ENCODE data around the gene ENG. TPM values are rescaled to one million over a fixed set of nuclear protein-coding genes. Genes with fewer than 3 reads are reported as not detected.

The ENG gene
- total RNA-seq, 1 donor from 2014 or later, result 9.4 TPM

DNA sequence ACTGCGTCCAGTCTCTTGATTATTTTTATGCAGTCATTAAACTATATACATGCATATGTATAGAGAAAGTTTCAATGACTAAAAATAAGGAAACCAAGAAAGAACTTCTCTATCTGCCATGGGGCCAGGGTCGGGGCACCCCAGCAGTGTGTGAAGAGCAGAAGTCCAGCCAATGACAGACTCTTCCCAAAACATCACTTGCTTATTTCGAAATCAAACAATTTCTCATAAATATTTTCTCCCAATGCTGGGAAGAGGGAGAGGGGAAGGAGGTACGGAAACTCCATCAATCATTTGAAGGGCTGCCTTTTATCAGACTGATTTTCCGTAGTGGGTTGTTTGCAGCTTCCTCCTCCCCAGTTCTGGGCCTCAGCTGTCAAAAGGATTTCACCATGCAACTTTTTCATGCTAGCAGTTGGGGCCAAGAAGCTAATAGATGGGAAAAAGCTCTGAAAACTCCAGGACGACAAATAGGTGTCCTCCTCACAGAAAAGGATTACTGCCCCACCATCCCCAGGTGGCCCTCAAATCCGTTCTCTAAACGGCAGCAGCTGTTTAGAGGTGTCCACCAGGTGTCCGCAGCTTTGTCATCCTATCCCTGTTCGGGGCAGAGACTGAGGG, 52.4 kb downstream of the ENG start:
- H3K4me3 ChIP-seq (ENCODE audit: low read length in 3 of 3), result peak overlapping the region; percentile 69 to 80 (median 75)
- no peaks in the 10 kb centered on the region for H3K27me3 ChIP-seq (ENCODE audit: control insufficient read depth in 3 of 3, insufficient read depth in 3 of 3, low read length in 3 of 3)
- H3K4me1 ChIP-seq (ENCODE audit: control insufficient read depth in 3 of 3, insufficient read depth in 3 of 3, low read length in 3 of 3), result peaks cover 21 to 27% (median 25%) of the 10 kb centered on the region in 3 donors
- no peaks in the 10 kb centered on the region for H3K9me3 ChIP-seq (ENCODE audit: control insufficient read depth in 3 of 3, low read length in 3 of 3)
- H3K9ac ChIP-seq (ENCODE audit: low read depth in 1 of 3, low read length in 3 of 3), result peak overlapping the region; percentile 66 to 83 (median 73)
- peaks cover 10 to 12% (median 12%) of the 10 kb centered on the region in 3 donors for H3K36me3 ChIP-seq (ENCODE audit: control insufficient read depth in 3 of 3, insufficient read depth in 3 of 3, low read length in 3 of 3)
- H3K27ac ChIP-seq (ENCODE audit: low read depth, low read length), result peak overlapping the region; percentile 85

DNA sequence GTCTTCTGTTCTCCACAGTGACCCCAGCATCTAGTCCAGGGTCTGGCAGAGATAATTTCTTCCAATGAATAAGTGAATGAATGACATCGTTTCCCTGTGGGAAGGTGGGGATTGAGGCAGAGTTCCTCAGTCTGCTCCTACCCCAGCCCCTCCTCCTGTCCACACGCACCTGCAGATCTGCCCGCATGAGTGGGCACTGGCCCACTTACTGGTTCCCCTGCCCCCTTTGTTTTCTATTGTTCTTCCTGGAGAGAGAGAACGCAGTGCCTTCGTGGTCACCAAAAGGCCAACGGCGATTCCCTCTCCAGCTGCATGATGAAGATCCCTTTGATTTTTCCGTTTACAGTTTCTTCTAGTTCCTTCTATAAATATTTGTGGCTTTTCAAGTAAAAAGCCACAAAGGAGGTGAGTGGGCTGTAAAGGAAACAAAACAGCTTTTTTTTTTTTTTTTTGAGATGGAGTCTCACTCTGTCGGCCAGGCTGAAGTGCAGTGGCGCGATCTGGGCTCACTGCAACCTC, 57.5 kb downstream of the ENG start:
- Histone ChIP-seq H3K27ac (ENCODE audit: low read depth, low read length) (peak overlapping the region; percentile 15), H3K36me3 (ENCODE audit: control insufficient read depth in 3 of 3, insufficient read depth in 3 of 3, low read length in 3 of 3) (peaks cover 0 to 6% (median 0%) of the 10 kb centered on the region in 3 donors), H3K4me3 (ENCODE audit: low read length in 3 of 3) (no peak overlapping the region), H3K9ac (ENCODE audit: low read depth in 1 of 3, low read length in 3 of 3) (peak overlapping the region in 1 of 3 donors; percentile 54), H3K27me3 (ENCODE audit: control insufficient read depth in 3 of 3, insufficient read depth in 3 of 3, low read length in 3 of 3) (no peaks in the 10 kb centered on the region), H3K9me3 (ENCODE audit: control insufficient read depth in 3 of 3, low read length in 3 of 3) (no peaks in the 10 kb centered on the region), H3K4me1 (ENCODE audit: control insufficient read depth in 3 of 3, insufficient read depth in 3 of 3, low read length in 3 of 3) (peaks cover 17 to 21% (median 19%) of the 10 kb centered on the region in 3 donors)

DNA sequence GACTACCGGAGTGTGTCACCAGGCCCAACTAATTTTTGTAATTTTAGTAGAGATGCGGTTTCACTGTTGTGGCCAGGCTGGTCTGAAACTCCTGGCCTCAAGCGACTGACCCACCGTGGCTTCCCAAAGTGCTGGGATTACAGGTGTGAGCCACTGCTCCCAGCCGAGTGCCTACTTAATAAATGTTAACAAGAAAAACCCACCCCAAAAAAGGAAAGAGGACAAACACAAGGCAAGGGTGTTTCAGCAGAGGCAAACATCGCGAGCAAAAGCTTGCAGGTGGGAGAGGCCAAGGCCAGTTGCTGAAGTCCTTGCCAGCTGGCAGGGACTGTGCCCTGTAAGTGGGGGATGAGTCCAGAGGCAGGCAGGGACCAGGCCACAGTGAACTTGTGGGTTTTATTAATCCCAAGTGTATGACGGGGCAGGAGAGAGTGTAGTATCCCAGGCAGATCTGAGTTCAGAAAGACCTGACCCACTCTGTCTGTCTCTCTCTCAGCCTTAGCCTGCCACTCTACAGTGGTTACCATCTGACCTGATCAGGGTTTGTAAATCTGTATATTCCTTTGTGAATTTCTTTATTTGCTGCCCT, 58.1 kb downstream of the ENG start:
- Histone ChIP-seq H3K4me1 (ENCODE audit: control insufficient read depth in 3 of 3, insufficient read depth in 3 of 3, low read length in 3 of 3) (peaks cover 15 to 18% (median 17%) of the 10 kb centered on the region in 3 donors), H3K27me3 (ENCODE audit: control insufficient read depth in 3 of 3, insufficient read depth in 3 of 3, low read length in 3 of 3) (no peaks in the 10 kb centered on the region), H3K9ac (ENCODE audit: low read depth in 1 of 3, low read length in 3 of 3) (peak overlapping the region in 1 of 3 donors; percentile 54), H3K9me3 (ENCODE audit: control insufficient read depth in 3 of 3, low read length in 3 of 3) (no peaks in the 10 kb centered on the region), H3K27ac (ENCODE audit: low read depth, low read length) (peak overlapping the region; percentile 15), H3K36me3 (ENCODE audit: control insufficient read depth in 3 of 3, insufficient read depth in 3 of 3, low read length in 3 of 3) (peaks cover 4 to 9% (median 4%) of the 10 kb centered on the region in 3 donors), H3K4me3 (ENCODE audit: low read length in 3 of 3) (peak overlapping the region in 1 of 3 donors; percentile 6)

DNA sequence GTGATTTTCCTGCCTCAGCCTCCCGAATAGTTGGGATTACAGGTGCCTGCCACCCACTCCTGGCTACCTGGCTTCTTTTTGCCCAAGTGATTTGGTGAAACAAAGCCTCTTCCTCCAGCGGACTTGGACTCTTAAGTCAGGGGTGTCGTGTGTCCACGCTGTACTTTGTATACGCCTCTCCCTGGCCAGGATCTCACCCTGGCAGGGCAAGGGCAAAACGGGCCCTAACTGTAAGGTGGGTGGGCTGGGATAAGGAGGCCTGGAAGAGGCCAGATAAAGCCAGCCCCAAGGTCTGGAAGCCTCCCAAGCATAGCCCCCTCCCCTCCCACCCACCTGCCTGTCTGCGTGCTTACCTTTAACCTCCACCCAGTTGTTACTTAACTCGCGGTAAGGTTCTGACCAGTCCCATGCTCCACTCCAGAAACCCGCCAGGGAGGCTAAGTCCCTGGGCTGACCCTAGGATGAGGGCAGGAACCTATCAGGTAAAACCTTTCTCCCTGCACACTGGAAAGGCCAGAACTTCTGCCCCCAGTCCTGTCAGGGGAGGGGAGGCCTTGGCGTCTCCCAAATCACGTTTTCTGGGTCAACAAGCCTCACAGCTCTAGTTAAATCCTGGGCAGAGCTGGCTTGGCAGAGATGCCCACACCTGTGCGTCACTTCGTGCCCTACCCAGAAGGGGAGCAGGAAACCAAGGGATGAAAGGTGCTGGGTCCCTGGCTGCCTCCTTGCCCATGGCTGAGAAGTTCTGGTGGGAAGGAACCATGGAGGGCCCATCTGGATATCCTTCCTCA, 60.3 kb downstream of the ENG start:
- peaks cover 22 to 27% (median 24%) of the 10 kb centered on the region in 3 donors for H3K36me3 ChIP-seq (ENCODE audit: control insufficient read depth in 3 of 3, insufficient read depth in 3 of 3, low read length in 3 of 3)
- H3K27ac ChIP-seq (ENCODE audit: low read depth, low read length), result no peak overlapping the region

DNA sequence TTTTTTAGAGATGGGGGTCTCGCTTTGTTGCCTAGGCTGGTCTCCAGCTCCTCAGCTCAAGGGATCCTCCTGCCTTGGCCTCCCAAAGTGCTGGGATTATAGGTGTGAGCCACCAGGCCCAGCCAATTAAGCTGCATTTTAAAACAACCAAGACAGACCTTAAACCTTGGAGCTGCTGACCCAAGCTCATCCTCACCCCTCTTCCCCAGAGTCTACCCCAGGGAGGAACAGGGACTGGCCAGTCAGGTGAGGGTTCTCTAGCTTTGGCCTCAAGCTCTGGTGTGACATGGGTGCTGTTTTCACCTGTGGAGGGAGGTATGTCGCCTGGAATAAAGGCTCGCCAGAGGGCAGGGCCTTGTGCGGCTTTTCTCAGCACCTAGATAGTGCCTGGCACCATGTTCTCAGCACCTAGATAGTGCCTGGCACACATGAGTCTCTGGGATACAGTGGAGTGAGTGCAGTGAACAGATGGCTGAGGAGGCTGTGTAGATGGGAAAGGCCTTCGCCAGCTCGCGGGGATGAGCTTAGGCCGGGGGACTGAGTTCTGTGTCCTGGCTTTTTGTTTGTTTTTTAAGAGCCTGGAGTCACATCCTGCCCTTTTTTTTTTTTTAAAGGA, 61.3 kb downstream of the ENG start:
- Histone ChIP-seq H3K27me3 (ENCODE audit: control insufficient read depth in 3 of 3, insufficient read depth in 3 of 3, low read length in 3 of 3) (no peaks in the 10 kb centered on the region), H3K9me3 (ENCODE audit: control insufficient read depth in 3 of 3, low read length in 3 of 3) (no peaks in the 10 kb centered on the region), H3K36me3 (ENCODE audit: control insufficient read depth in 3 of 3, insufficient read depth in 3 of 3, low read length in 3 of 3) (peaks cover 32 to 37% (median 34%) of the 10 kb centered on the region in 3 donors), H3K27ac (ENCODE audit: low read depth, low read length) (no peak overlapping the region), H3K9ac (ENCODE audit: low read depth in 1 of 3, low read length in 3 of 3) (no peak overlapping the region), H3K4me1 (ENCODE audit: control insufficient read depth in 3 of 3, insufficient read depth in 3 of 3, low read length in 3 of 3) (peaks cover 19 to 37% (median 23%) of the 10 kb centered on the region in 3 donors), H3K4me3 (ENCODE audit: low read length in 3 of 3) (no peak overlapping the region)

More for the DNA sequence above, 60.3 kb downstream of the ENG start:
- Histone ChIP-seq H3K27me3 (ENCODE audit: control insufficient read depth in 3 of 3, insufficient read depth in 3 of 3, low read length in 3 of 3) (no peaks in the 10 kb centered on the region), H3K4me1 (ENCODE audit: control insufficient read depth in 3 of 3, insufficient read depth in 3 of 3, low read length in 3 of 3) (peaks cover 19 to 27% (median 22%) of the 10 kb centered on the region in 3 donors), H3K9me3 (ENCODE audit: control insufficient read depth in 3 of 3, low read length in 3 of 3) (no peaks in the 10 kb centered on the region), H3K4me3 (ENCODE audit: low read length in 3 of 3) (no peak overlapping the region), H3K9ac (ENCODE audit: low read depth in 1 of 3, low read length in 3 of 3) (peak overlapping the region in 1 of 3 donors; percentile 16)

DNA sequence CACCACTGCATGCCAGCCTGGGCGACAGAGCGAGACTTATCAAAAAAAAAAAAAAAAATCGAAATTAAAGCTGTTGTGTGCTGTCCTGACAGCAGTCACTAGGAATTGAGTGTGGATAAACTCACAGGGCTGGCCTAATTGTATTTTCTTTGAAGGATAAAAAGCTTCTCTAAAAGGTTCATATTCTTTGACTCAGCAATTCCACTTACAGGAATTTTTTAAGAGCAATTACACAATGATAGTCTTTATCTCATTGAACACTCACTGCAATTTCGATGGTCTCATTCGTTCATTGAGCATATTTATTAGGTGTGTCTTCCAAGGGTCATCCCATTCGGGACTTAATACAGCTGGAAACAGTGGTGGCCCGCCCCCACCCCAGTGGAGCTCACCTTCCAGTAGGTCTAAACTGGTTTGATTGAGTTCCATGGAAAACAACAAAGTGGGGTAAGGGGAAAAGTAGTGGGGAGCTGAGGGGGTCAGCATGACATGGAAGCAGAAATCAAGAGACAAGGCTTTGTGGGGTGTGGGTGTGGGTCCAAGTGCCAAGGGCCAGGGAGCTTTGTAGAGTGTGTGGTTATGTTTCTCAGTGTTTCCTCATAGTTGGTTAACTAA, 61.9 kb downstream of the ENG start:
- Histone ChIP-seq H3K4me3 (ENCODE audit: low read length in 3 of 3) (no peak overlapping the region), H3K4me1 (ENCODE audit: control insufficient read depth in 3 of 3, insufficient read depth in 3 of 3, low read length in 3 of 3) (peaks cover 19 to 43% (median 25%) of the 10 kb centered on the region in 3 donors), H3K9me3 (ENCODE audit: control insufficient read depth in 3 of 3, low read length in 3 of 3) (no peaks in the 10 kb centered on the region), H3K27ac (ENCODE audit: low read depth, low read length) (no peak overlapping the region), H3K36me3 (ENCODE audit: control insufficient read depth in 3 of 3, insufficient read depth in 3 of 3, low read length in 3 of 3) (peaks cover 39 to 44% (median 41%) of the 10 kb centered on the region in 3 donors), H3K27me3 (ENCODE audit: control insufficient read depth in 3 of 3, insufficient read depth in 3 of 3, low read length in 3 of 3) (no peaks in the 10 kb centered on the region), H3K9ac (ENCODE audit: low read depth in 1 of 3, low read length in 3 of 3) (no peak overlapping the region)

DNA sequence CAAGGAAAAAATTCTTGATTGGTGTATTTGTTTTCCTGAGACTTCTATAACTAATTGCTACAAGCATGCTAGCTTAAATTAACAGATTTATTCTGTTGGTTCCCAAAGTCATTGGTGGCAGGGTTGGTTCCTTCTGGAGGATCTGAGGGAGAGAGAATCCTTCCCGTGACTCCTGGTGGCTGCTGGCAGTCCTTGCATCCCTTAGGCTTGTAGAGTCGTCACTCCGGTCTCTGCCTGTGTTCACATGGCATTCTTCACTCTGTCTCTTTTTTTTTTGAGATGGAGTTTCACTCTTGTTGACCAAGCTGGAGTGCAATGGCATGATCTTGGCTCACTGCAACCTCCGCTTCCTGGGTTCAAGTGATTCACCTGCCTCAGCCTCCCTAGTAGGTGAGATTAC, 63.4 kb downstream of the ENG start:
- Histone ChIP-seq H3K9ac (ENCODE audit: low read depth in 1 of 3, low read length in 3 of 3) (no peak overlapping the region), H3K27me3 (ENCODE audit: control insufficient read depth in 3 of 3, insufficient read depth in 3 of 3, low read length in 3 of 3) (no peaks in the 10 kb centered on the region), H3K4me3 (ENCODE audit: low read length in 3 of 3) (no peak overlapping the region), H3K36me3 (ENCODE audit: control insufficient read depth in 3 of 3, insufficient read depth in 3 of 3, low read length in 3 of 3) (peaks cover 46 to 49% (median 48%) of the 10 kb centered on the region in 3 donors), H3K27ac (ENCODE audit: low read depth, low read length) (no peak overlapping the region), H3K9me3 (ENCODE audit: control insufficient read depth in 3 of 3, low read length in 3 of 3) (no peaks in the 10 kb centered on the region), H3K4me1 (ENCODE audit: control insufficient read depth in 3 of 3, insufficient read depth in 3 of 3, low read length in 3 of 3) (peaks cover 19 to 47% (median 27%) of the 10 kb centered on the region in 3 donors)

DNA sequence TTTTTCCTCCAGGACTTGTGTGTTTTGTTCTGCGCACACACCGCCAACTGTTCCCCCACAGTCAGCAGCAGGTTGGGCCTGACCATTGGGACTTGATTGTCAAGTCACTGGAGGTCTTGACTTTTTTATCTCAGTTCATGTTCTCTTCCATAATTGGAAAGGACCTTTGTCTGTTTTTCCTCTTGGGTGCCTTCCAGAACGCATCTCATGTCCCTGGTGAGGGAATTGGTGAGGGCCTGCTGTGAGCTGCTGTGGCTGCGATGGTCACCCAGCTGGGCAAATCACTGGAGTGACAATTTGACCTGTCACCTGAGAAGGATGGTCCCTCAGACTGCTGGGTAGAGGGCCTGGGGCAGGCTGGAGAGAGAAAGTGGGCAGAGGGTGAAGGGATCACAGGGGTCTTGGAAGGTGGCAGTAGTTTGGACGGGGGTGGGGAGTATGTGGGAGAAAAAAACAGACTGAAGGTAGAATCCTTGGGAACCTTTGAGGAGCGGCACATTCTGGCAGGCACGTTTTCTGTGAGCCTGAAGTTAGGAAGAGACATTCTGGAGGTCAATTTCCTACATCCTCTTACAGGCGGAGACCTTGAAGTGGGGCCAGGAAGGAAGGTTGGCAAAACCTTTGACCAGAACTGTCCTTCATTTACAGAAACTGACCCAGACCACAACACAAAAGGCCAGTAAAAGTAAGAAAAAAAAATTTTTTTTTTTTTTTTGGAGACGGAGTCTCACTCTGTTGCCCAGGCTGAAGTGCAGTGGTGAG, 64.2 kb downstream of the ENG start:
- Histone ChIP-seq H3K36me3 (ENCODE audit: control insufficient read depth in 3 of 3, insufficient read depth in 3 of 3, low read length in 3 of 3) (peaks cover 46 to 49% (median 48%) of the 10 kb centered on the region in 3 donors), H3K27ac (ENCODE audit: low read depth, low read length) (peak overlapping the region; percentile 33), H3K27me3 (ENCODE audit: control insufficient read depth in 3 of 3, insufficient read depth in 3 of 3, low read length in 3 of 3) (no peaks in the 10 kb centered on the region), H3K9ac (ENCODE audit: low read depth in 1 of 3, low read length in 3 of 3) (no peak overlapping the region), H3K4me3 (ENCODE audit: low read length in 3 of 3) (no peak overlapping the region), H3K9me3 (ENCODE audit: control insufficient read depth in 3 of 3, low read length in 3 of 3) (no peaks in the 10 kb centered on the region), H3K4me1 (ENCODE audit: control insufficient read depth in 3 of 3, insufficient read depth in 3 of 3, low read length in 3 of 3) (peaks cover 17 to 42% (median 27%) of the 10 kb centered on the region in 3 donors)

DNA sequence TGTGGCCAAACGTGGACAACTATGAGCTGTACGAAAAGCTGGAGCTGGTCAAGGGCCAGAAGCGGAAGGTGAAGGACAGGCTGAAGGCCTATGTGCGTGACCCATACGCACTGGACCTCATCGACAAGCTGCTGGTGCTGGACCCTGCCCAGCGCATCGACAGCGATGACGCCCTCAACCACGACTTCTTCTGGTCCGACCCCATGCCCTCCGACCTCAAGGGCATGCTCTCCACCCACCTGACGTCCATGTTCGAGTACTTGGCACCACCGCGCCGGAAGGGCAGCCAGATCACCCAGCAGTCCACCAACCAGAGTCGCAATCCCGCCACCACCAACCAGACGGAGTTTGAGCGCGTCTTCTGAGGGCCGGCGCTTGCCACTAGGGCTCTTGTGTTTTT, 65.3 kb downstream of the ENG start:
- peaks cover 46 to 49% (median 48%) of the 10 kb centered on the region in 3 donors for H3K36me3 ChIP-seq (ENCODE audit: control insufficient read depth in 3 of 3, insufficient read depth in 3 of 3, low read length in 3 of 3)
- H3K9me3 ChIP-seq (ENCODE audit: control insufficient read depth in 3 of 3, low read length in 3 of 3), result no peaks in the 10 kb centered on the region
- H3K27me3 ChIP-seq (ENCODE audit: control insufficient read depth in 3 of 3, insufficient read depth in 3 of 3, low read length in 3 of 3), result no peaks in the 10 kb centered on the region
- H3K4me3 ChIP-seq (ENCODE audit: low read length in 3 of 3), result no peak overlapping the region
- peaks cover 21 to 43% (median 31%) of the 10 kb centered on the region in 3 donors for H3K4me1 ChIP-seq (ENCODE audit: control insufficient read depth in 3 of 3, insufficient read depth in 3 of 3, low read length in 3 of 3)
- no peak overlapping the region for H3K27ac ChIP-seq (ENCODE audit: low read depth, low read length)
- no peak overlapping the region for H3K9ac ChIP-seq (ENCODE audit: low read depth in 1 of 3, low read length in 3 of 3)

All from skeletal muscle tissue (tissue), 4 donors.